ENCODE results near the gene NFIB. TPM values are rescaled to one million over a fixed set of nuclear protein-coding genes. Genes with fewer than 3 reads are reported as not detected.

The NFIB gene
- total RNA-seq, 2 experiments from 2014 or later = 13.7 to 25.1 TPM

DNA sequence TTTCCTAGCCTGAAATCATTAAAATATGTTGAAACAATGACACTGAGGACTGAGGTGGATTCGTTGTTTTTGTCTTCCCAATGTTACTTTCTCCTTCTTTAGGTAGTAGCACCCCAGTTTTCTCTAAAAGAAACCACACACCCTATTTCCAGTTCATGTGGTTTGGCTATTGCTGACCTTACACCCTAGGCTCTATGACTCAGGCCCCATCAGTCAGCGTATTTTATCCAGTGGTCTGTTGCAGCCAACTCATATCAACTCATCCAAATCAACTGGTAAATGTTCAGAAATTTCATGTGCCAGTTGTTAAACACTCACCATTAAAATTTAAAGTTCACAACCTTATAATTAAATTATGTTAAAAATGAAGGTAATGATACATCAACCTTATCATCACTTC, 44.6 kb upstream of the NFIB start:
- H3K4me3 ChIP-seq (ENCODE audit: low read depth, low read length, poor library complexity, severe bottlenecking) = no peak overlapping the region
- no peaks in the 10 kb centered on the region for H3K36me3 ChIP-seq (ENCODE audit: insufficient read depth, low read length)
- no peaks in the 10 kb centered on the region for H4K20me1 ChIP-seq (ENCODE audit: insufficient read depth, low read length)
- no peaks in the 10 kb centered on the region for H3K4me1 ChIP-seq (ENCODE audit: insufficient read depth, low read length, poor library complexity, severe bottlenecking)
- TF ChIP-seq, protein P1, sequence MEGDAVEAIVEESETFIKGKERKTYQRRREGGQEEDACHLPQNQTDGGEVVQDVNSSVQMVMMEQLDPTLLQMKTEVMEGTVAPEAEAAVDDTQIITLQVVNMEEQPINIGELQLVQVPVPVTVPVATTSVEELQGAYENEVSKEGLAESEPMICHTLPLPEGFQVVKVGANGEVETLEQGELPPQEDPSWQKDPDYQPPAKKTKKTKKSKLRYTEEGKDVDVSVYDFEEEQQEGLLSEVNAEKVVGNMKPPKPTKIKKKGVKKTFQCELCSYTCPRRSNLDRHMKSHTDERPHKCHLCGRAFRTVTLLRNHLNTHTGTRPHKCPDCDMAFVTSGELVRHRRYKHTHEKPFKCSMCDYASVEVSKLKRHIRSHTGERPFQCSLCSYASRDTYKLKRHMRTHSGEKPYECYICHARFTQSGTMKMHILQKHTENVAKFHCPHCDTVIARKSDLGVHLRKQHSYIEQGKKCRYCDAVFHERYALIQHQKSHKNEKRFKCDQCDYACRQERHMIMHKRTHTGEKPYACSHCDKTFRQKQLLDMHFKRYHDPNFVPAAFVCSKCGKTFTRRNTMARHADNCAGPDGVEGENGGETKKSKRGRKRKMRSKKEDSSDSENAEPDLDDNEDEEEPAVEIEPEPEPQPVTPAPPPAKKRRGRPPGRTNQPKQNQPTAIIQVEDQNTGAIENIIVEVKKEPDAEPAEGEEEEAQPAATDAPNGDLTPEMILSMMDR (conservative IDR thresholded peaks at IDR 0.05; ENCODE audit: low read length) = no peak
- no peak for TF ChIP-seq EZH2phosphoT487 (IDR thresholded peaks at IDR 0.05; ENCODE audit: borderline replicate concordance, low read depth, low read length)
- POLR2A ChIA-PET = no interaction called here
- CTCF ChIA-PET (ENCODE audit: unreplicated experiment) = no interaction called here
- H3K79me2 ChIP-seq (ENCODE audit: insufficient read depth, low read depth, low read length) = no peaks in the 10 kb centered on the region
- no peaks in the 10 kb centered on the region for H3K9me3 ChIP-seq (ENCODE audit: low read length)
- no peaks in the 10 kb centered on the region for H3K9me2 ChIP-seq (ENCODE audit: insufficient read depth, low read length)
- intact Hi-C loops (cut with micrococcal nuclease; ENCODE audit: unreplicated experiment) = no loop called here
- H2AFZ ChIP-seq (ENCODE audit: low read length) = no peak overlapping the region
- no peak overlapping the region for H3K27ac ChIP-seq (ENCODE audit: low read depth, low read length, poor library complexity, severe bottlenecking)
- BruUV-seq (replicated peaks) = no TSS peak
- DNase-seq (ENCODE audit: low spot score) = no peak
- no peak overlapping the region for H3K4me2 ChIP-seq (ENCODE audit: low read length)

DNA sequence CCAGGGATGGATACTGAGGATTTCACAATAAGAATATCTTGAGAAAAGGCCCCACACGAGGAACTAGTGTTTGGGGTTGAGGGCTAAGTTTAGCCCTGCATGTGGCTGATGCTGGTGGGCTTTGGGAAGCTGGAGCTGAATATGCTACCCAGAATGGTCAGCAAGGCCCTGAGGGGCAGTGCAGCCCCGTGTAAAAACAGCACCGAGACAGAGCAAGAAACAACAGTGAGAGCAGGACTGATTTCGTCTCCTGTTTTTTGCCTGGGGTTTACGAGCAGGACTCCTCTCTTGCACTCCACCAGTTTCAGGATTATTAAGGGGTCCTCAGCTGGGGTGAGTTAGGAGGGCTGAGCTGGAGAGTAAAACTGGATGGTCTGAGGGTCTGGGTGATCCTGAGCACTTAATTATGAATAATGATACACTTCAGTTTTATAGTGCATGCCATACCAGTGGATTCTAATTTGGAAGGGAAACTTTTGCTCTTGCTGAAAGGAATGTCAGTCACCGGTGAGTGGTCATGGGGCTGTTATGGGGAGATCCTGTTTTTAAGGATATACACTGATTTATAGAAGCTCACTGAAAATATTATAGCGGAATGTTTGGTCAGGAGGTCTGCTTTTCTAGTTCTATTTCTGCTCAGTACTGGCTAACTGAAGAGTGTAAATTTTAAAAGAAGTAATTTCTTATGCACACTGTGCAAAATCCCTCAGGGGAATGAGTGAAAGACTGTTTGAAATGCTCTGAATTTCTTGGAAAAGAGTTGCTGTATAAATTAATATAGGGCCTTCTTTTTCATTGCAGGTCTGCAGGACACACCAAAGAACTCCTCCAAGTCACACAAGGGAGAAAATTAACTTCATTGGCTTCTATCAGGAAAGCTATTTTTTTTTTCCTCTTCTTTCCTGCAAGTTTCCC, 42.7 kb upstream of the NFIB start:
- Histone ChIP-seq H3K4me2 (ENCODE audit: low read length) (no peak overlapping the region), H3K27ac (ENCODE audit: low read depth, low read length, poor library complexity, severe bottlenecking) (no peak overlapping the region), H3K36me3 (ENCODE audit: insufficient read depth, low read length) (no peaks in the 10 kb centered on the region), H3K9me3 (ENCODE audit: low read length) (no peaks in the 10 kb centered on the region), H3K4me3 (ENCODE audit: low read depth, low read length, poor library complexity, severe bottlenecking) (no peak overlapping the region), H2AFZ (ENCODE audit: low read length) (no peak overlapping the region), H4K20me1 (ENCODE audit: insufficient read depth, low read length) (no peaks in the 10 kb centered on the region), H3K4me1 (ENCODE audit: insufficient read depth, low read length, poor library complexity, severe bottlenecking) (no peaks in the 10 kb centered on the region), H3K9me2 (ENCODE audit: insufficient read depth, low read length) (no peaks in the 10 kb centered on the region), H3K79me2 (ENCODE audit: insufficient read depth, low read depth, low read length) (no peaks in the 10 kb centered on the region)
- TF ChIP-seq, protein P1 (conservative IDR thresholded peaks at IDR 0.05; ENCODE audit: low read length) = no peak
- no peak for TF ChIP-seq EZH2phosphoT487 (IDR thresholded peaks at IDR 0.05; ENCODE audit: borderline replicate concordance, low read depth, low read length)
- ChIA-PET POLR2A (interaction anchor here (0.5 to 0.7 kb wide), 2 partner anchors 60 to 405 kb away, joined by 3 to 4 read pairs; no protein-coding TSS in a partner anchor), CTCF (ENCODE audit: unreplicated experiment) (no interaction called here)
- intact Hi-C loops (cut with micrococcal nuclease; ENCODE audit: unreplicated experiment) = no loop called here
- BruUV-seq (replicated peaks) = no TSS peak
- no peak for DNase-seq (ENCODE audit: low spot score)

DNA sequence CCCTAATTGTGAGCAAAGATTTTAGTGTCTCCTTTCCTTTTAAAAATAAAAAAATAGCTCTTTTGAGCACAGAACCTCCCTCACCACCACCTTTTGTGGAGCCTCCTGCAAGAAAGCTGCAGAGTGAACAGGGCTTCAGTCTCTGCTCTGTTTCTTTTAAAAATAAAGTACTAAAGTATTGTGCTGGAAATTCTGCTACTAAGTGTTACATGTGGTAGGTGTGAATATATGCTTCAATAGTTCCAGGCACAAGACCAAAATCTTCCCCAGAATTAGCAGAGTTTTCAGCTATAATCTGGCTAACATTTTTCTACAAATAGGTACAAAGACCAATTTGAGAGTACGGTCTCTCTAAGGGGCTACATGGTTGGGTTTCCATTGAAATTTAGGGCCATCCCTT, 40.3 kb upstream of the NFIB start:
- no peaks in the 10 kb centered on the region for H4K20me1 ChIP-seq (ENCODE audit: insufficient read depth, low read length)
- no peaks in the 10 kb centered on the region for H3K9me2 ChIP-seq (ENCODE audit: insufficient read depth, low read length)
- H3K9me3 ChIP-seq (ENCODE audit: low read length) = no peaks in the 10 kb centered on the region
- TF ChIP-seq, protein P1 (conservative IDR thresholded peaks at IDR 0.05; ENCODE audit: low read length) = no peak
- no peak for TF ChIP-seq EZH2phosphoT487 (IDR thresholded peaks at IDR 0.05; ENCODE audit: borderline replicate concordance, low read depth, low read length)
- H3K79me2 ChIP-seq (ENCODE audit: insufficient read depth, low read depth, low read length) = no peaks in the 10 kb centered on the region
- POLR2A ChIA-PET = interaction anchor here (0.7 to 0.8 kb wide), 2 partner anchors 19 to 69 kb away, joined by 3 to 4 read pairs; no protein-coding TSS in a partner anchor
- H3K36me3 ChIP-seq (ENCODE audit: insufficient read depth, low read length) = no peaks in the 10 kb centered on the region
- no peaks in the 10 kb centered on the region for H3K4me1 ChIP-seq (ENCODE audit: insufficient read depth, low read length, poor library complexity, severe bottlenecking)
- BruUV-seq (replicated peaks) = no TSS peak
- no peak overlapping the region for H3K4me3 ChIP-seq (ENCODE audit: low read depth, low read length, poor library complexity, severe bottlenecking)
- H2AFZ ChIP-seq (ENCODE audit: low read length) = no peak overlapping the region
- no peak for DNase-seq (ENCODE audit: low spot score)
- H3K4me2 ChIP-seq (ENCODE audit: low read length) = no peak overlapping the region
- CTCF ChIA-PET (ENCODE audit: unreplicated experiment) = no interaction called here
- intact Hi-C loops (cut with micrococcal nuclease; ENCODE audit: unreplicated experiment) = loop anchor here (5.0 kb wide), 4 partner anchors 272 to 442 kb away; no protein-coding TSS in a partner anchor
- H3K27ac ChIP-seq (ENCODE audit: low read depth, low read length, poor library complexity, severe bottlenecking) = no peak overlapping the region
